Measurements from ENCODE around the gene OTOA. TPM values are rescaled to one million over a fixed set of nuclear protein-coding genes. Genes with fewer than 3 reads are reported as not detected.
"Not testable (repeated sequence)": the region's sequence is repeated elsewhere in the genome, so short reads cannot be mapped to it uniquely, and the experiment has no call there.

Gene OTOA
- total RNA-seq, 2 donors from 2014 or later = 0.32 to 0.33 TPM

DNA sequence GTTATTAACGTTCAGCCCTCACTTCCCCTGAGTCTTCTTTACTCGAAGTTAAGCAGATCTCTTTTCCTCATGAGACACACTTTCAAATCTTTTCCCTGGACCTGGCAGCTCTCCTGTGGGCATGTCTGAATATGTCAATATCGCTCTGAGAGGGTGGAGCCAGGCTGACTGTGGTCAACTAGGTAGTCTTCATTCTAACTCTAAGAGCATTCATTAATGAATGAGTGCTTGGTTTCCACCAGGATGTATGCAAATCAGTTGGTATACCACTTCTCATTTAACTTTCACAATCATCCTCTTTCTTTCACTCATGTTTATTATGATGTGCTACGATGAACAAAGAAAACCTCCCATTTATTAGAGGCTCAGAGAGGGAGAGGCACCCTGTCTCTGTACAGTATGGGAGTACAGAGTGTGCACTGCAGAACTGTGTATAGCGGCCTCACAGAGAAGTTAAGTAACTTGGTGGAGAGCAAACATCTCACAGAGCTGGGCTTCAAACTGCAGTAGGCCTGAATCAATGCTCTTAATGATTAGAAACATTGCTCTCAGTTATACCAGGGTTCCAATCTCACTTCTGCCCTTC is 39.9 kb downstream of the OTOA start:
- no peak for DNase-seq (ENCODE audit: low spot score)
- intact Hi-C loops (cut with DNase I) = loop anchor here in 1 of 2 donors (2.0 kb wide), 1 partner anchor 45 kb away; no protein-coding TSS in a partner anchor

DNA sequence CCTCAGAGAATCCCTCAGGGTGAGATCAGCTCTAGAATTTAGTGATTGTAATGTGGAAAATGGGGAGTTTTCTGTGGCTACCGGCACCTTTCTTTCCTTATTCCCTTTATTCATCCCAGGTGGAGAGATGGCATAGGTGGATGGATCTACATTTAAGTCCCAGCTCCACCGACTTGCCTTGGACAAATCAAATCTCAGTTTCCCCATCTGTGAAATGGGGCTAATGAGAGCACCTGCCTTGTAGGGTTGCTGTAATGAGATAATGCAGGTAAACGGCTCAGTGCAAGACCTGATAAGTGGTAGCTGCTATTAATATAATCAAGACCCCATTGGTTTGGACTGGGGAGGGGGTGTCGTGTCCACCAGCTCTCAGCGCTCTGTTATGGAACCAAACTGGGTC is 40.5 kb downstream of the OTOA start:
- no peak for DNase-seq (ENCODE audit: low spot score)
- intact Hi-C loops (cut with DNase I) = loop anchor here in 1 of 2 donors (2.0 kb wide), 1 partner anchor 45 kb away; no protein-coding TSS in a partner anchor

DNA sequence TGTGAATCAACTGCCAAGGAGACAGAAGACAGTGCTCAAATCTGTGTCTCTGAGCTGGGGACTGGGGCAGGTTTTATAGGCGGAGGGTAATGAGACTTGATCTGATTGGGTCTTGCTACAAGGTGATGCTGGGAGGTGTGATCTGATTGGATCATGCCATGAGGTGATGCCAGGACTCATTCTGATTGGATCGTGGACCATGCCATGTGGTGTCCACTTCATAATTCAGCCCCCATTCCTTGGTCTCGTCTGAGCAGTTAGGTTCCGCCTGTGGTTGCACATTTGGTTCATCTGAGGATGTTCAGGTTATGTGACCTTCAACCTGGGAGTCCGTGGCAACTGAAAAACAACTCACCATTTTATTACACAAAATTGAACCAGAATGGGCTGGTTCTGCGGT is 41.0 kb downstream of the OTOA start:
- no peak for DNase-seq (ENCODE audit: low spot score)
- intact Hi-C loops (cut with DNase I) = loop anchor here (2.0 to 5.0 kb wide), 3 partner anchors 46 to 112 kb away; no protein-coding TSS in a partner anchor

DNA sequence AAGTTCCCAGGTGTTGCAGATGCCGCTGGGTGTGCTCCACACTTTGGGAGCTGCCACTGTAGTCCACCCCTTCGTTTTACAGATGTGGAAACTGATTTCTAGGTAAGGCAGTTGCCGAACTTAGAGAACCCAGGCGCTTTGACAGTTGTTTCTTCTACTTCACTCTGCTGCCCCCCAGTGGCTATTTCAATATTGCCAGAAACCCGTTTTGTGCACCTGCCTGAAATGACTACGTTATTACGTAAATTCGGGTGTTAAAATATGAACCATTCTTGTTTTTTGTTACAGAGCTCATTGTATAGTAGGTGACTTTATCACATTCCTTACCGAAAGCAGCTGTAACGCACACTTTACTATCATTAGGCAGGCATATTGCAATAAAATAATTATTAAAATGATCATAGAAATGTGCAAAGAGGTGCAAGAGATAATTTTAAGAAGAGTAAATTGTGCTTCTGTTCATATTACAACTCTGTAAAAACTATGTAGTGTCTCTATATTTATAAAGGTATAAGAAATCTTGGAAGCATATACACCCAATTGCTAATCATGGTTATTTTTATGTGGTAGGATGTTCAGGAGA is 44.9 kb downstream of the OTOA start:
- intact Hi-C loops (cut with DNase I) = loop anchor here (5.0 kb wide), 2 partner anchors 51 to 116 kb away; no protein-coding TSS in a partner anchor
- DNase-seq (ENCODE audit: low spot score) = no peak

DNA sequence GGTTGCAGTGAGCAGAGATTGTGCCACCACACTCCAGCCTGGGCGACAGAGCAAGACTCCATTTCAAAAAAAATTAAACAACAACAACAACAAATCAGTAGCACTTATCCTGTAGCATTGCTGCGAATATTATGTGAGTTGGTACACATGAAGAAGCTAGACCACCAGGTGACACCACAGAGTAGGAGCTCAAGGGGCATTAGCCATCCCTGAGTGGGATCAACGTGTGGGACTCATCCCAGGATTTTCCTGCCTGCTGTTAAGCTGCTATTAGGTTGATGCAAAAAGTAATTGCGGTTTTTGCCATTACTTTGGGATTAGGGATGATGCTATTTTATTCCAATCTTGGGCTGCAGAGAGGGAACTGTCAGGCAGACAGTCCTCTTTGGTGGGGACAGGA is 47.2 kb downstream of the OTOA start:
- intact Hi-C loops (cut with DNase I) = no loop called here

DNA sequence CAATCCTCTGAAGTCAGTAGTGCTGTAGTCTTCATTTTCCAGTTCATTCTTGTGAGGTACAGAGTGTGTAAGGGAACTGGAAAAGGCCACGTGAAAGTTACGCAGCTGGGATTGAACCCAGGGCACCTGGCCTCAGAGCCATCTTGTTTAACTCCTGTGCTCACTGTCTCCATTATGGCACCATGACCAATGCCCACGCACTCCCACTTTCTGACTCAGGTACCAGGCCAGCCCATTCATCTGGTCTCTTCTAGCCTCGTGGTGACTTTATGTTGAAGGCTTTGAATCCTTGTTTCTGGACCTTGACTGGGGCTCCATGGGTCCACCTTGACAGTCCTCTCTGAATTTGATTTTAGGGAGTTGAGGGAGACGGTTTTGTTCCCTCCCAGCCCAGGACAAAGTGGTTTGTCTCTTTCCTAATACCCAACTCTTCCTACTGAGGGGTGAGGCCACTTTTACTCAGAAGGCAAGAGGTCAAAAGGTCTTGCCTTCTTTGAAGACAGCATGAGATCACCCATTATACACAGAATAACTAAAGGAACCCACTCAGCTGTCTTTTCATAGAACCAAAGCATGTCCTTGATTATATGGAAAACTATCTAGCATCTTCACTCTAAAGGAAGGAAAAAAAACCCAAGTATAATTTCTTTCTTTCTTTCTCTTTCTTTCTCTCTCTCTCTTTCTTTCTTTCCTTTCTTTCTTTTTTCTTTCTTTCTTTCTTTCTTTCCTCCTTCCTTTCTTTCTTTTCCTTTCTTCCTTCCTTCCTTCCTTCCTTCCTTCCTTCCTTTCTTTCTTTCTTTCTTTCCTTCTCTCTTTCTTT is 50.0 kb downstream of the OTOA start:
- intact Hi-C loops (cut with DNase I) = no loop called here
- no peak for DNase-seq (ENCODE audit: low spot score)

More for the DNA sequence above, 47.2 kb downstream of the OTOA start:
- no peak for DNase-seq (ENCODE audit: low spot score)

DNA sequence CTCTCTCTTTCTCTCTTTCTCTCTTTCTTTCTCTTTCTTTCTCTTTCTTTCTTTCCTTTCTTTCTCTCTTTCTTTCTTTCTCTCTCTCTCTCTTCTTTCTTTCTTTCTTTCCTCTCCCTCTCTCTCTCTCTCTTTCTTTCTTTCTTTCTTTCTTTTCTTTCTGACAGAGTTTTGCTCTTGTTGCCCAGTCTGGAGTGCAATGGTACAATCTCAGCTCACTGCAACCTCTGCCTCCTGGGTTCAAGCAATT is 50.5 kb downstream of the OTOA start:
- DNase-seq (ENCODE audit: low spot score); intact Hi-C loops (cut with DNase I): not testable (repeated sequence)

DNA sequence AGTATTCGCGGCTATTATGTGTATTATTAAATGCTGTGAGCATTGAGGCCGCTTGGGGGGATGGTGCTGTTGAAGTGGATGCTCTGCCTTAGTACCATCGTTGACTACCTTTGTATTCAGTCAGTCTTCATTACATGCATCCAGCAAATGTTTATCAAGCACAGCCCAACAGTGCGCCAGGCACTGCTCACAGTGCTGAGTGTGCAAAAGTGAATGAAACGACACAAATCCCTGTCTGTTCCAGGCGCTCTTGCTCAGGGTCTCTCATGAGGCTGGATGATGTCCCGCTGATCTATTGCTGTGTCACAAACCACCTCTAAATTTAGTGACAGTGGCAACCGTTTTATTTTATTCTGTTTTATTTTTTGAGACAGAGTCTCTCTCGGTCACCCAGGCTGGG is 53.8 kb downstream of the OTOA start:
- intact Hi-C loops (cut with DNase I) = no loop called here

DNA sequence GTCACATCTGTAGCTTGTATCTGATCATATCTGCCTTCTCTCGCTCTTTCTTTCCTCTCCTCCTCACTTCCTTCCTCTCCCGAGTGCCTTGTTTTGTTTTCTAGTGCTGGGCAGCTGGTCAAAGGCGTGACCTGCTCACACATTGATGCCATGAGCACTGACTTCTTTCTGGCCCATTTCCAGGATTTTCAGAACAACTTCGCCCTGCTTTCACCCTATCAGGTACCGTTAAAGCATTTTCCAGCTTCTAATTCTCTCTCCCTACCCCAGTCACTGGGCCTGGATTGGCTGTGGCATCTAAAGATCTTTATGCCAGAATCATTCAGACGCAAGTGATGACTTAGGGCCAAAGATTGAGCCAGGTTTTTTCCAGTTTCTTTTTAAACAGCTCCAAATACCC is 55.5 kb downstream of the OTOA start:
- DNase-seq (ENCODE audit: low spot score) = no peak
- intact Hi-C loops (cut with DNase I) = no loop called here

More for the DNA sequence above, 53.8 kb downstream of the OTOA start:
- DNase-seq (ENCODE audit: low spot score) = no peak

DNA sequence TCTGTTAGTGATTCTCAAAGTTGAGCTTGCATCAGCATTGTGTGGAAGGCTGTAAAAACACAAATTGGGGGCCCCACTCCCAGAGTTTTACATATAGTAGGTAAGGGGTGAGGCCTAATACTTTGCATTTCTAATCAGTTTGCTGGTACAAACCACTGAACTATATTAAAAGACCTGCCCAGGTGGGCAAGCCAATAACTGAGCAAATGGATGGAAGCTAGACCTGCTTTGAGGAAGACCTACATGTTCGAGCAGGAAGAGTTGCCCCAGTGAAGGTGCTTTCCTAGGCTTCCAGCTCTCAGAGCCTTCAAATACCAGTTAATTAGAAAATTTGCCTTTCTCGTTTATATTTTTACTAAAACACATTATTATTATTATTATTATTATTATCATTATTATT is 56.8 kb downstream of the OTOA start:
- intact Hi-C loops (cut with DNase I) = no loop called here
- DNase-seq (ENCODE audit: low spot score) = no peak

DNA sequence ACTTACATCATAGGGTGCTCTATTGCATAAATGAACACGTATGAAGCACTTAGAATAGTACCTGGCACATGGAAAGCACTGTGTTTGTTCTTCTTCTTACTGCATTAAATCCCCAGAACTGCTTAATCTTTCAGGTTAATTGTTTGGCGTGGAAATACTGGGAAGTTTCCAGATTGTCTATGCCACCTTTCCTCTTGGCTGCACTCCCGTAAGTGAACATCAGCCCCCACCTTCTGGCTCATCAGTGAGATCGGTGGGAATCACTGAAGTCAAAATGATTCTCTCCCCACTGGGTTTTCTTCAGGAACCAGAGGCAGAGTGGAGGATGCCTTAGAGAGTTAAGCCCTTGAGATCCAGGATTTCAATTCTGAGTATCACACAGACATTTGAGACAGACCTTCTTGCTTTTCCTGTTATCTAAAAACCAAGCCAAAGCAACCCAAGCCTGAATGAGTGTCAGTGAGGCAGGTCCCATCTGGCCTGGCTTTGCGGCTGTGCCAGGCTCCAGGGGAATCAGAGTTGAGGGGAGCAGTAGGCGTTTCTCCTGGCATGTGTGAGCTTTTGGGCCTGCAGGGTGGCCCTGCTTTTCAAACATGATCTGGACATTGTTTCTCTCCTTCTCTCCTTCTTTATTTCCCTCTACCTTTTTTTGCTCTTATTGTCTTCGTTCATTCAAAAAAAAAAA is 59.1 kb downstream of the OTOA start:
- intact Hi-C loops (cut with DNase I) = no loop called here
- DNase-seq (ENCODE audit: low spot score) = no peak

DNA sequence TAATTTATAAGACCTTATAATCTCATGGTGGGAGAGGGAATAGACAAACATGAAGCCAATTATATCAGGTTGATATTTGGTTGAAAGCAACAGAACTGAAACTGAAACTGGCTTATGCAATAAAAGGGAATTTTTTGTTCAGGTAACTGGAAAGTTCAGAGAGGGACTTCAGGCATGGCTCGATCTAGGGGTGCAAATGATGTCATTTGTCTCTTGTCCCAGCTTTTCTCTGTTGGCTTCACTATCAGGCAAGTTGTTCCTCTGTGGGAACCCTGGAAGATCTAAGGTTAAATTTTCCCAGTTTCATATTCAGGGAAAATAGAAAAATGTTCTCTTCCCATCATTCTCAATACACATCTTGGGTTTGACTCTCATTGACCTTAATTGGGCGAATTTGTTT is 59.8 kb downstream of the OTOA start:
- intact Hi-C loops (cut with DNase I) = no loop called here
- no peak for DNase-seq (ENCODE audit: low spot score)

DNA sequence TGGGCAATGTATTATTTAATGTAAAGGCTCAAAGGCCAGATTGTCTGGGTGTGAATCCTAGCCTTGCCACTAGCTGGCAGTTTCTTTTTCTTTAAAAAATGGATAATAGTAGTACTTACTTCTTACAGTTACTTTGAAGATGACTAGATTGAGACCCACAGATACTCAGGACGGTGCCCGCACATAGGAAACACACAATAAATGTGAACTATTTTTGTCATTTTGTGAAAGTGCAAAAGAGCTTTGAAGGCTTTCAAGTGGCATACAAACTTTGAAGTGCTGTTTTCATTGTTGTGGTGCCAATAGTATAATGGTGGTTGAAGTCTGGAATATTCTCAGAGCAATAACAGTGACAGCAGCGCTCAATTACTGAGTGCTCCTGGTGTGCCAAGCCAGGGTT is 63.6 kb downstream of the OTOA start:
- intact Hi-C loops (cut with DNase I) = no loop called here
- no peak for DNase-seq (ENCODE audit: low spot score)

DNA sequence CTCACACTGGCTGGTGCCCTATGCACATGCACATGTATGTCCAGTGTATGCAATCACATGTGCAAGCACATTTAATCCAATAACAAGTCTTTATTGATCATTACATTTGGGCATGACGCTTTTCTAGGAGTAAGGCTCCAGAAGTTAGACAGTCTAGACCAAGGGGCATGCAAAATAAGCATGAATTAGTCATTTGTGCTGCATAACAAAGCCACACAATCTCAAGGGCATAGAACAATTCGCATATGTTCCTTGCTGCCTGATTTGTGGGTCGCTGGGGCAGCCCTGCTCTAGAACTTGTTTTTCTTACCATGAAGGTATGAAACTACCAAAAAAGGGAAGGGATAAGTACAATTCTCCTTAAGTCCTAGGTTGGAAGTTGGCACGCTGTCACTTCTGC is 67.5 kb downstream of the OTOA start:
- intact Hi-C loops (cut with DNase I); DNase-seq (ENCODE audit: low spot score): not testable (repeated sequence)

DNA sequence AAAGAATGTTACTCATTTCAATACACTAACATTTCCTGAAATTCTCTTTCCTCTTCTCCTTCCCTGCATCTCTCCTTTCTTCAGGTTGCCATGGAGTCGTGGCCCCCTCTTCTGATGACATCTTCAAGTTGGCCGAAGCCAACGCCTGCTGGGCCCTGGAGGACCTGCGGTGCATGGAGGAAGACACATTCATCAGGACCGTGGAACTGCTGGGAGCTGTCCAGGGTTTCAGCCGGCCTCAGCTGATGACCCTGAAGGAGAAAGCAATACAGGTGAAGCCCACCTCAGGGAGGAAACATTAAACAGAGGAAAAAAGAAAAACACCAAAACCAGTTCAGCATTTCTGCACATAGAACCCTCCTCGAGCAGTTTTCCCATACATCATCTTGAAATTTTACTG is 76.9 kb downstream of the OTOA start:
- intact Hi-C loops (cut with DNase I); DNase-seq (ENCODE audit: low spot score): not testable (repeated sequence)

DNA sequence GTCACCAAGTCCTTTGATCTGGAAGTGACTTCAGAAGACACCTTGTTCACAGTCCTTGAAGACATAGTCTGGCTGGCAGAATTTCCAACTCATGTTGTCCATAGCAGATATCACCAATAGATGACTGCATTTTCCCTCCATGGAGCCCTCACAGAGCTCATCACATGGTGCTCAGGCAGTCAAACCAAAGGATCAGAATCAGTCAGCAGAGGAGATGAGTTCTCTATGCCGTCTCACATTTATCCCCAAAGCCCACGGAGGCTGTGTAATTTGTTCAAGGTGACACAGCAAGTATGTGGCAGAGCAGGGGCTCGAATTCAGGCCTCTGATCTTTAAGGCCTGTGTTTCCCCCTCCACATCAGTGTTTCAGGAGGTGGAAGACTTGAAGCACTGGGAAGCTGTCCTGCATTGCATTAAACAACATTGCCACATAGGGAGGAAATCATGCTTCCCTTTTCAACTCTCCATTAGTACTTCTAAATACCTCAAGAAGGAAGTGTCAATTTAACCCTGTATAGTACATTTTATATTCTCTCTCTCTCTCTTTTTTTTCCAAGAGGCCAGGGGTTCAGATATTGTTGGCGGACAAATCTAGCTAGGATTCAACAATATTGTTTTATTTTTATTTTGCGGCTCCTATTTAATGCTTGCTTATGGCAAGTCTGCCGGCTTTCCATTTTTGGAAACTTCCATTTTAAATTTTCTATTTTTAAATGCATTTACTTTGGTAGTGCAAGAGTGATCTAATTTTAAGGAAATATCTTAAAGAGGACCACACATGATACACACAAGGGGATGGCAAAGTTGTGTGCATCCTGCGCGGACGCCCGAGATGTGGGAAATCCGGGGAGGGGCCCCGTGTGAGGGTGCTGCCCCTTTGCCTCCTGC is 92.7 kb downstream of the OTOA start:
- DNase-seq (ENCODE audit: low spot score); intact Hi-C loops (cut with DNase I): not testable (repeated sequence)

DNA sequence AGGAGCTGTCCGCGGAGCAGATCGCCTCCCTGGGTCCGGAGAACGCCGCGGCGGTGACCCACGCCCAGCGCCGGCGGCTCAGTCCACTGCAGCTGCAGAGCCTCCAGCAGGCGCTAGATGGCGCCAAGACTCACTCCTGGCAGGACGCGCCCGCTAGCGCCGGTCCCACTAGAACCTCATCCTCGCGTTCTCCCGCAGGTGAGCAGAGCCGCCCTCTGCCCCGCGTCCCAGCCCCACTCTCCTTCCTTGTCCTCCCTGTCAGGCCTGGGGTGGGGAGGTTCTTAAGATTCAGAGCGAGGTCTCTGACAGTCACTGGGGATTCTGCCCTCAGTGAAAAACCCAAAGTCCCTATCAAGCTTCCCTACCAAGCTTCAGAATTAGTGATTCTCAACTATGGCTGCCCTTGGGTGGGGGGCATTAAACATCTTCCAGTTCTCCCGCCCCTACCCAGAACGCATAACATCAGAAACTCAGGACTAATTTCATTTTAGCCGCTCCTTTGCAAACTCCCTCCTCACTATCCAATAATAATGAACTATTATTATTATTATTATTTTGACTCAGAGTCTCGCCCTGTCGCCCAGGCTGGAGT is 93.4 kb downstream of the OTOA start:
- DNase-seq (ENCODE audit: low spot score); intact Hi-C loops (cut with DNase I): not testable (repeated sequence)

DNA sequence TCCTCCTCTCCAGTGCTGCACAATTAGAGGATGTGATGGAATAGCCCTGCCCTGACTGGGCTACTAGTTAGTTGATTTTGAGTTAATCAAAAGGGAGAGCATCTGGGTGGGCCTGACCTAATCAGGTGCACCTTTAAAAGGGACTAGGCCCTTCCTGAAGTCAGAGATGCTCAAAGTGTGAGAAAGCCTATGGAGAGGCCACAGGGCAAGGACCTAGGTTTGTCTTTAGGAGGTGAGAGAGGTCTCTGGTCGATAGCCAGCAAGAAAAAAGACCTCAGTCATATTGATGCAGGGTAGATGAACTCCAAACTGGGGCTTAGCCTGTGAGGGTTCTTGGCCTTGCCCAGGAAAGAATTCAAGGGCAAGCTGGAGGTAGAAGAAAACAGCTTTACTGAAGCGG is 104.5 kb downstream of the OTOA start:
- intact Hi-C loops (cut with DNase I); DNase-seq (ENCODE audit: low spot score): not testable (repeated sequence)

DNA sequence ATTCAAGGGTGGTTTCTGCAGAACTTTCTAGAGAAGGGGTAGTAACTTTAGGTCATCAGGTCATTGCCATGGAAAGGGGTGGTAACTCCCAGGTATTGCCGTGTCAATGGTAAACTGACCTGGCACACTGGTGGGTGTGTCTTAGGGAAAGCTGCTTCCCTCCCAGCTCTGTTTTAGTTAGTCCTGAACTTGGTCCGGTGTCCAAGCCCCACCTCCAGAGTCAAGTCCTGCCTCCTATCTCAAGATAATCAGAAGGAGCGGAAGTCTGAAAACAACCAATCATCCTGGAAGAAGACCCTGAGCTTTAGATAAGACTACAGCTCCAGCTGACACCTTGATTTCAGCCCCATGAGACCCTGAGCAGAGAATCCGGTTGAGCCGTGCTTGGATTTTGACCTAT is 105.0 kb downstream of the OTOA start:
- not testable (repeated sequence) for DNase-seq (ENCODE audit: low spot score)

More for the DNA sequence above, 105.0 kb downstream of the OTOA start:
- intact Hi-C loops (cut with DNase I) = not testable (repeated sequence)
